CD4-positive, alpha-beta T cell (primary cell): ENCODE measurements around the gene PLEKHO1. TPM values are rescaled to one million over a fixed set of nuclear protein-coding genes. Genes with fewer than 3 reads are reported as not detected.

ENCODE experiments used
- ATAC-seq: fragments of 200-7000 bp; cut with Tn5 transposase; one replicate; pipeline ENCODE4 v1.10.0; 2022; ENCODE audit warnings: mild to moderate bottlenecking; ENCODE audit not compliant: poor library complexity
- CTCF ChIA-PET: fragments of 350-600 bp; sonication (Branson Sonifier 250); formaldehyde crosslinking; loops from one replicate; lab custom pipeline; 2021; ENCODE audit warnings: antibody characterized with exemption, inconsistent platforms; lab: Charles Lee
- POLR2A ChIA-PET: fragments of 350-600 bp; sonication (Branson Sonifier 250); formaldehyde crosslinking; loops from one replicate; lab custom pipeline; 2021; ENCODE audit warnings: antibody characterized with exemption, inconsistent platforms; lab: Charles Lee
- DNase-seq, 14 experiments: peaks; one replicate each; pipeline ENCODE4 v3.0.0-alpha.2; 2013 to 2020; ENCODE audit warnings: mixed read lengths in 2 of 14
- H3K27ac ChIP-seq, 2 donors: one replicate each; pipeline versions ENCODE4 v1.5.1 to v1.7.0; 2013; ENCODE audit warnings: low read length in 2 of 2, low read depth in 1 of 2, mild to moderate bottlenecking in 1 of 2
- H3K27me3 ChIP-seq, 2 experiments: 1 replicate in 1 of 2; 2 replicates in 1 of 2; pipeline versions ENCODE4 v1.6.1 to v1.7.0; 2013; ENCODE audit warnings: low read length in 2 of 2, control low read depth in 1 of 2, mild to moderate bottlenecking in 1 of 2, moderate library complexity in 1 of 2; ENCODE audit not compliant: insufficient read depth in 2 of 2, control insufficient read depth in 1 of 2
- H3K36me3 ChIP-seq: one replicate; pipeline ENCODE4 v1.6.1; 2013; ENCODE audit warnings: low read length, control low read depth; ENCODE audit not compliant: insufficient read depth
- H3K4me1 ChIP-seq: one replicate; pipeline ENCODE4 v1.6.1; 2013; ENCODE audit warnings: low read length, control low read depth; ENCODE audit not compliant: insufficient read depth
- H3K4me3 ChIP-seq: one replicate; pipeline ENCODE4 v1.5.1; 2013; ENCODE audit warnings: mild to moderate bottlenecking, low read length, moderate library complexity
- H3K9me3 ChIP-seq, 2 experiments: 1 replicate in 1 of 2; 2 replicates in 1 of 2; pipeline versions ENCODE4 v1.6.1 to v1.7.0; 2013; ENCODE audit warnings: low read length in 2 of 2, mild to moderate bottlenecking in 2 of 2, control low read depth in 1 of 2, moderate library complexity in 1 of 2; ENCODE audit not compliant: control insufficient read depth in 1 of 2, insufficient read depth in 1 of 2
- H3K27ac Mint-ChIP-seq: one replicate; pipeline ENCODE4 v1.8.0; 2020; ENCODE audit warnings: mixed read lengths
- H3K27me3 Mint-ChIP-seq: one replicate; pipeline ENCODE4 v1.8.0; 2021; ENCODE audit warnings: mixed read lengths
- H3K36me3 Mint-ChIP-seq: one replicate; pipeline ENCODE4 v1.8.0; 2021; ENCODE audit warnings: low read depth, mixed read lengths
- H3K4me1 Mint-ChIP-seq: one replicate; pipeline ENCODE4 v1.8.0; 2021; ENCODE audit warnings: low read depth, mixed read lengths
- H3K4me3 Mint-ChIP-seq: one replicate; pipeline ENCODE4 v1.8.0; 2020; ENCODE audit warnings: mild to moderate bottlenecking, mixed read lengths
- H3K9me3 Mint-ChIP-seq: one replicate; pipeline ENCODE4 v1.8.0; 2020; ENCODE audit warnings: mixed read lengths
- intact Hi-C, 2 experiments: fragments of 100-400 bp; cut with DNase I in 1 of 2; cut with micrococcal nuclease in 1 of 2; formaldehyde crosslinking; loops; one replicate each; pipeline versions ENCODE4 v1.15.1 to v1.9.0; 2023 to 2025; cut with DNase I, micrococcal nuclease
- total RNA-seq, 174 experiments: library from RNA in 2 of 174; stranded (reverse) in 2 of 174; gene quantifications; one replicate each; pipeline ENCODE4 v1.2.3 and lab custom pipeline; 2021 to 2026
- TF ChIP-seq, protein P1 (sequence below): fragments of 200-600 bp; IDR thresholded peaks from one replicate; pipeline ENCODE4 v1.8.0; 2022; ENCODE audit warnings: antibody characterized with exemption, mild to moderate bottlenecking

Gene PLEKHO1
- total RNA-seq, 2 experiments from 2014 or later, result 97.6 to 110 TPM

DNA sequence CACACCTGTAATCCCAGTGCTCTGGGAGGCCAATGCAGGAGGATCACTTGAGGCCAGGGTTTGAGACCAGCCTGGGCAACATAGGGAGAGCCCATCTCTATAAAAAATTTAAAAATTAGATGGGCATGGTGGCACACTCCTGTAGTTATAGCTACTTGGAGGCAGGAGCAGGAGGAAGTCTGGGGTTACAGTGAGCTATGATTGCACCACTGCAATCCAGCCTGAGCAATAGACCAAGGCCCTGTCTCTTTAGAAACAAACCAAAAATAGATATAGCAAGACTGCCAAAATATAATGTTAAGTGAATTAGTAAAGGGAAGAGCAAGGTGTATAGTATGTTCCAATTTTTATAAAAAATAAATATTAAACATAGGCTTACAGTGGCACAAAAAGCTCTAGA is 28.8 kb downstream of the PLEKHO1 start:
- ATAC-seq, result no peak
- TF ChIP-seq, protein P1, sequence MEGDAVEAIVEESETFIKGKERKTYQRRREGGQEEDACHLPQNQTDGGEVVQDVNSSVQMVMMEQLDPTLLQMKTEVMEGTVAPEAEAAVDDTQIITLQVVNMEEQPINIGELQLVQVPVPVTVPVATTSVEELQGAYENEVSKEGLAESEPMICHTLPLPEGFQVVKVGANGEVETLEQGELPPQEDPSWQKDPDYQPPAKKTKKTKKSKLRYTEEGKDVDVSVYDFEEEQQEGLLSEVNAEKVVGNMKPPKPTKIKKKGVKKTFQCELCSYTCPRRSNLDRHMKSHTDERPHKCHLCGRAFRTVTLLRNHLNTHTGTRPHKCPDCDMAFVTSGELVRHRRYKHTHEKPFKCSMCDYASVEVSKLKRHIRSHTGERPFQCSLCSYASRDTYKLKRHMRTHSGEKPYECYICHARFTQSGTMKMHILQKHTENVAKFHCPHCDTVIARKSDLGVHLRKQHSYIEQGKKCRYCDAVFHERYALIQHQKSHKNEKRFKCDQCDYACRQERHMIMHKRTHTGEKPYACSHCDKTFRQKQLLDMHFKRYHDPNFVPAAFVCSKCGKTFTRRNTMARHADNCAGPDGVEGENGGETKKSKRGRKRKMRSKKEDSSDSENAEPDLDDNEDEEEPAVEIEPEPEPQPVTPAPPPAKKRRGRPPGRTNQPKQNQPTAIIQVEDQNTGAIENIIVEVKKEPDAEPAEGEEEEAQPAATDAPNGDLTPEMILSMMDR, result no peak
- ChIA-PET CTCF (interaction anchor here (1.0 to 1.5 kb wide), 2 partner anchors 9 to 10 kb away, joined by 4 to 7 read pairs; no protein-coding TSS in a partner anchor), POLR2A (no interaction called here)
- no peak for DNase-seq
- no peaks in the 10 kb centered on the region for H3K36me3 ChIP-seq
- Mint-ChIP-seq H3K9me3 (no peaks in the 10 kb centered on the region), H3K36me3 (no peaks in the 10 kb centered on the region), H3K27ac (no peak overlapping the region), H3K4me1 (no peaks in the 10 kb centered on the region), H3K4me3 (no peak overlapping the region), H3K27me3 (no peaks in the 10 kb centered on the region)
- no peaks in the 10 kb centered on the region for H3K4me1 ChIP-seq
- intact Hi-C loops, result no loop called here
- H3K4me3 ChIP-seq, result no peak overlapping the region
- no peaks in the 10 kb centered on the region for H3K9me3 ChIP-seq
- H3K27me3 ChIP-seq, result no peaks in the 10 kb centered on the region
- H3K27ac ChIP-seq, result no peak overlapping the region

DNA sequence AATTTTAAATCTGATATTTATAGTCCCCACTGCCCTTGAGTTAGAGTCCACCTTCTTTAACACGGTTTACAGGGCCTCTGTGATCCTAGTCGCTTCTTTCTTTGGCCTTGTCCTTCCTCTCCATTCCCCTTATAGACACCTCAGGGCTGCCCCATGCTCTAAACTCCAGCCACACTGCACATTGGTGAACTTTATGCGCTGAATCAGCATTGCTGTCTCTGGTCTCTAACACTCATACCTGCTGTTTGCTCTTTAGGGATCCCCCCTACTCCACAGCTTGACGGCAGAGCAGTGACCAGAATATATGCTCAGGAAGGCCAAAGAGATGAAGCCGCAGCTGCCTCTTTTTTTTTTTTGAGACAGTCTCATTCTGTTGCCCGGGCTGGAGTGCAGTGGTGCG is 30.2 kb downstream of the PLEKHO1 start:
- Mint-ChIP-seq H3K9me3 (no peaks in the 10 kb centered on the region), H3K4me1 (no peaks in the 10 kb centered on the region), H3K27me3 (no peaks in the 10 kb centered on the region), H3K27ac (no peak overlapping the region), H3K36me3 (no peaks in the 10 kb centered on the region), H3K4me3 (no peak overlapping the region)
- no peaks in the 10 kb centered on the region for H3K27me3 ChIP-seq
- H3K4me3 ChIP-seq, result no peak overlapping the region
- no peak for ATAC-seq
- POLR2A ChIA-PET, result no interaction called here
- no peak overlapping the region for H3K27ac ChIP-seq
- TF ChIP-seq, protein P1, result no peak
- H3K36me3 ChIP-seq, result no peaks in the 10 kb centered on the region
- CTCF ChIA-PET, result no interaction called here
- DNase-seq, result no peak
- intact Hi-C loops, result no loop called here
- H3K4me1 ChIP-seq, result no peaks in the 10 kb centered on the region
- H3K9me3 ChIP-seq, result no peaks in the 10 kb centered on the region

DNA sequence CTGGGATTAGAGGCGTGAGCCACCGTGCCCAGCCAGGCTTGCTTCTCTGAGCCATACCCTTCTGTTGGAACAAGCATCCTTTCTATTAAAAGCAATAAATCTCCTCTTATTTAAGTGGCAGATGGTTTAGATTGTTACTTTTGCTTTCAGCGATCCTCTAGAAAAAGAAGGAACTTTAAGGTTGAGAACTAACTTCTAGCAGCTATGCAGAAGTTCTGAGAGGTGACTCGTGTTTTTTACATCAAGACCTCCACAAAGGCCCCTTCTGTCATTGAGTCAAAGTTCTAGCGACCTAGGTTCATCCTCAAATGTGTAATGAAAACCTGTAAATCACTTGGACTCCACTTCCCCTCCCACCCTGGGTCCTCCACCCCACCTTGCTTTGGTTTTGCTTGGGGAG is 30.8 kb downstream of the PLEKHO1 start:
- Mint-ChIP-seq H3K27me3 (no peaks in the 10 kb centered on the region), H3K36me3 (no peaks in the 10 kb centered on the region), H3K4me1 (no peaks in the 10 kb centered on the region), H3K9me3 (no peaks in the 10 kb centered on the region), H3K27ac (no peak overlapping the region), H3K4me3 (no peak overlapping the region)
- H3K9me3 ChIP-seq, result no peaks in the 10 kb centered on the region
- no peak overlapping the region for H3K27ac ChIP-seq
- no peaks in the 10 kb centered on the region for H3K27me3 ChIP-seq
- H3K4me3 ChIP-seq, result no peak overlapping the region
- no peaks in the 10 kb centered on the region for H3K4me1 ChIP-seq
- ATAC-seq, result no peak
- ChIA-PET POLR2A (no interaction called here), CTCF (no interaction called here)
- intact Hi-C loops, result no loop called here
- DNase-seq, result no peak
- TF ChIP-seq, protein P1, result no peak
- H3K36me3 ChIP-seq, result no peaks in the 10 kb centered on the region
